ENCODE results near the gene CLIC6. TPM values are rescaled to one million over a fixed set of nuclear protein-coding genes. Genes with fewer than 3 reads are reported as not detected.

Gene CLIC6
- total RNA-seq, 2 donors from 2014 or later, result 3.4 to 7.0 TPM

- intact Hi-C loops (cut with DNase I), result no loop called here
- Histone ChIP-seq H3K27me3 (replicated peaks; ENCODE audit: insufficient read depth) (no peaks in the 10 kb centered on the region), H3K4me3 (no peak overlapping the region), H3K36me3 (no peaks in the 10 kb centered on the region), H3K4me1 (replicated peaks) (no peaks in the 10 kb centered on the region), H3K9me3 (no peaks in the 10 kb centered on the region), H3K27ac (no peak overlapping the region)
- TF ChIP-seq POLR2A (IDR thresholded peaks at IDR 0.05) (no peak), POLR2AphosphoS5 (IDR thresholded peaks at IDR 0.05) (no peak), CTCF (IDR thresholded peaks at IDR 0.05) (no peak)
- WGBS, result 86% methylated on average over 19 of the region's 19 CpGs
- DNase-seq (ENCODE audit: low spot score), result no peak
Measured at GRCh38 chr21:34754690-34755647, 86.2 kb downstream of the CLIC6 start.

GRCh38 chr21:34761758-34762330 lies 93.0 kb downstream of the CLIC6 start:
- Histone ChIP-seq H3K9me3 (no peaks in the 10 kb centered on the region), H3K27me3 (replicated peaks; ENCODE audit: insufficient read depth) (no peaks in the 10 kb centered on the region), H3K27ac (no peak overlapping the region), H3K4me1 (replicated peaks) (no peaks in the 10 kb centered on the region), H3K36me3 (no peaks in the 10 kb centered on the region), H3K4me3 (no peak overlapping the region)
- WGBS, result 80% methylated on average over 2 of the region's 2 CpGs
- intact Hi-C loops (cut with DNase I), result no loop called here
- TF ChIP-seq CTCF (IDR thresholded peaks at IDR 0.05) (no peak), POLR2AphosphoS5 (IDR thresholded peaks at IDR 0.05) (no peak), POLR2A (IDR thresholded peaks at IDR 0.05) (no peak)
- DNase-seq (ENCODE audit: low spot score), result no peak

GRCh38 chr21:34762786-34763185 lies 94.0 kb downstream of the CLIC6 start:
- intact Hi-C loops (cut with DNase I), result no loop called here
- Histone ChIP-seq H3K4me1 (replicated peaks) (no peaks in the 10 kb centered on the region), H3K9me3 (no peaks in the 10 kb centered on the region), H3K27ac (no peak overlapping the region), H3K36me3 (no peaks in the 10 kb centered on the region), H3K27me3 (replicated peaks; ENCODE audit: insufficient read depth) (no peaks in the 10 kb centered on the region), H3K4me3 (no peak overlapping the region)
- WGBS, result 100% methylated on average over 1 of the region's 1 CpG
- DNase-seq (ENCODE audit: low spot score), result no peak
- TF ChIP-seq POLR2A (IDR thresholded peaks at IDR 0.05) (no peak), POLR2AphosphoS5 (IDR thresholded peaks at IDR 0.05) (no peak), CTCF (IDR thresholded peaks at IDR 0.05) (no peak)

- DNase-seq (ENCODE audit: low spot score), result no peak
- 90% methylated on average over 3 of the region's 3 CpGs for WGBS
- H3K9me3 ChIP-seq, result no peaks in the 10 kb centered on the region
- no peak overlapping the region for H3K4me3 ChIP-seq
- intact Hi-C loops (cut with DNase I), result no loop called here
- no peak overlapping the region for H3K27ac ChIP-seq
- no peaks in the 10 kb centered on the region for H3K27me3 ChIP-seq (replicated peaks; ENCODE audit: insufficient read depth)
- no peaks in the 10 kb centered on the region for H3K36me3 ChIP-seq
- H3K4me1 ChIP-seq (replicated peaks), result no peaks in the 10 kb centered on the region
- TF ChIP-seq CTCF (IDR thresholded peaks at IDR 0.05) (no peak), POLR2A (IDR thresholded peaks at IDR 0.05) (no peak), POLR2AphosphoS5 (IDR thresholded peaks at IDR 0.05) (no peak)
Measured at GRCh38 chr21:34764715-34765284, 96.0 kb downstream of the CLIC6 start.

Data from prostate gland (tissue), 2 donors.